ENCODE data around the gene KBTBD3. TPM values are rescaled to one million over a fixed set of nuclear protein-coding genes. Genes with fewer than 3 reads are reported as not detected.

The KBTBD3 gene
- total RNA-seq, 4 donors from 2014 or later = 0.92 to 6.2 (median 1.9) TPM

GRCh38 chr11:106087815-106088435 is 10.8 kb upstream of the KBTBD3 start:
- peaks cover 36 to 45% of the 10 kb centered on the region in 2 donors for H3K4me1 ChIP-seq
- no peaks in the 10 kb centered on the region for H3K27me3 ChIP-seq
- ATAC-seq = peak in 1 of 2 donors; percentile 58
- in situ Hi-C loops (cut with MboI; ENCODE audit: low sequenced_read_pairs in 4 of 4) = no loop called here
- H3K36me3 ChIP-seq = peaks cover 0 to 11% of the 10 kb centered on the region in 2 donors
- TF ChIP-seq POLR2A (IDR thresholded peaks at IDR 0.05) (no peak), CTCF (IDR thresholded peaks at IDR 0.05 in 4 of 5, conservative IDR thresholded peaks at IDR 0.05 in 1 of 5) (peak; percentile 33 to 79 (median 61))
- no peak overlapping the region for H3K4me3 ChIP-seq
- H3K27ac ChIP-seq = peak overlapping the region in 1 of 4 donors; percentile 18
- intact Hi-C loops (cut with DNase I; ENCODE audit: low total_unique reads) = loop anchor here (5.0 kb wide), 1 partner anchor 949 kb away; no protein-coding TSS in a partner anchor
- peak in 1 of 2 donors; percentile 33 for DNase-seq
- no peaks in the 10 kb centered on the region for H3K9me3 ChIP-seq

DNA sequence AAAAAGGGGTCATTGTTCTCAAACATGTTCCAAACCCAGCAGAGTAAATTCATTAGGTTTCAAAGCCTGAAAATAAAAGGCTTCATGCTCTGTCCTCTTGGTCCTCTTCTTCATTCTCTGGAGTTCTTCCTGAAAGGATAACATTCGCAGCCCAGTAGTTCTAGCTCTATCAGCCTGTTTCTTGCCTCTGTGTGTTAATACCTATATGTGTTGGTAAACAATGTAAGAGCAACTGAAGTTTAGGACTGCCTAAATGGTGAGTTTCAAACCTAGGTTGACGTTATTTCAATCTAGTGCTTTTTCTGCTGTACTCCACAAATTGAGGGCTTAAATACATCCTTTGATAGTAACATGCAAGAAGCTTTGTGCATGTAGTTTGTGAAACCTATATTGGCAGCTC is 9.7 kb upstream of the KBTBD3 start:
- H3K4me1 ChIP-seq = peaks cover 44 to 52% of the 10 kb centered on the region in 2 donors
- in situ Hi-C loops (cut with MboI; ENCODE audit: low sequenced_read_pairs in 4 of 4) = no loop called here
- DNase-seq (no peak), ATAC-seq (no peak)
- H3K27me3 ChIP-seq = no peaks in the 10 kb centered on the region
- H3K27ac ChIP-seq = peak overlapping the region in 3 of 4 donors; percentile 9 to 35 (median 18)
- intact Hi-C loops (cut with DNase I; ENCODE audit: low total_unique reads) = loop anchor here (5.0 kb wide), 1 partner anchor 950 kb away; no protein-coding TSS in a partner anchor
- peaks cover 0 to 11% of the 10 kb centered on the region in 2 donors for H3K36me3 ChIP-seq
- TF ChIP-seq POLR2A (IDR thresholded peaks at IDR 0.05) = no peak
- TF ChIP-seq CTCF (IDR thresholded peaks at IDR 0.05 in 4 of 5, conservative IDR thresholded peaks at IDR 0.05 in 1 of 5) = no peak
- no peak overlapping the region for H3K4me3 ChIP-seq
- no peaks in the 10 kb centered on the region for H3K9me3 ChIP-seq

- intact Hi-C loops (cut with DNase I; ENCODE audit: low total_unique reads) (loop anchor here (5.0 kb wide), 1 partner anchor 951 kb away; no protein-coding TSS in a partner anchor), in situ Hi-C loops (cut with MboI; ENCODE audit: low sequenced_read_pairs in 4 of 4) (no loop called here)
- TF ChIP-seq CTCF (IDR thresholded peaks at IDR 0.05 in 4 of 5, conservative IDR thresholded peaks at IDR 0.05 in 1 of 5) = no peak
- no peak for TF ChIP-seq POLR2A (IDR thresholded peaks at IDR 0.05)
- Histone ChIP-seq H3K27ac (peak overlapping the region in 1 of 4 donors; percentile 35), H3K27me3 (no peaks in the 10 kb centered on the region), H3K4me1 (peaks cover 49 to 53% of the 10 kb centered on the region in 2 donors), H3K4me3 (no peak overlapping the region), H3K36me3 (peaks cover 0 to 13% of the 10 kb centered on the region in 2 donors), H3K9me3 (no peaks in the 10 kb centered on the region)
- no peak for ATAC-seq
- no peak for DNase-seq
Measured at GRCh38 chr11:106086135-106086534, 9.0 kb upstream of the KBTBD3 start.

DNA sequence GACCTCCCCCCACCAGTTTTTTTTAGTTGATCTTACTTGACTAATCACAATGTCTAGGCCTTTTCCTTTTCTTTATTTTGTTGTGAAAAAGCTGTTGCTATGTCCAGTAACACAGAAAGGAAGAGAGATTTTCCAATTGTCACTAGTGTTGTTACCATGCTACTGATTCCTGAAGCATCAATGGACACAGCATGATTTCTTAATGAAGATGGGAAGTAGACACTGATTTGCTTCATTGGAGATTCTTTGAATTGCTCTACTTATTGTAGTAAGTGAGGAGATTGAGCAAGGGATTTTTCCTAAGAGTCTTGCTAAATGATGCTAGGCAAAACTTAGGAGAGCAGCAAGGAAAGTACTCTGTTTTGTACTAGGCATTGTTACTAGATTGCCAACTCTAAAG is 4.9 kb upstream of the KBTBD3 start:
- no peaks in the 10 kb centered on the region for H3K27me3 ChIP-seq
- ATAC-seq = no peak
- intact Hi-C loops (cut with DNase I; ENCODE audit: low total_unique reads) (no loop called here), in situ Hi-C loops (cut with MboI; ENCODE audit: low sequenced_read_pairs in 4 of 4) (no loop called here)
- DNase-seq = no peak
- H3K4me1 ChIP-seq = peaks cover 43 to 56% of the 10 kb centered on the region in 2 donors
- no peaks in the 10 kb centered on the region for H3K9me3 ChIP-seq
- H3K27ac ChIP-seq = no peak overlapping the region
- TF ChIP-seq POLR2A (IDR thresholded peaks at IDR 0.05) (no peak), CTCF (IDR thresholded peaks at IDR 0.05 in 4 of 5, conservative IDR thresholded peaks at IDR 0.05 in 1 of 5) (no peak)
- H3K36me3 ChIP-seq = peaks cover 0 to 30% of the 10 kb centered on the region in 2 donors
- no peak overlapping the region for H3K4me3 ChIP-seq

Measured in gastrocnemius medialis (tissue), 4 donors.